NCI-H1694 (cell line): ENCODE measurements around the gene PDCD1LG2.

Experiments used
- DNase-seq: peaks from one replicate; lab custom pipeline; 2025; lab: John Stamatoyannopoulos, UW

PDCD1LG2 gene

GRCh38 chr9:5531101-5531882 is 21.0 kb downstream of the PDCD1LG2 start:
- no peak for DNase-seq

GRCh38 chr9:5532306-5532705 is 22.0 kb downstream of the PDCD1LG2 start:
- DNase-seq: no peak

GRCh38 chr9:5532790-5533189 is 22.5 kb downstream of the PDCD1LG2 start:
- no peak for DNase-seq

- DNase-seq: no peak
These were observed 26.4 kb downstream of the PDCD1LG2 start for GRCh38 chr9:5536684-5537083.

GRCh38 chr9:5543875-5544702 is 33.8 kb downstream of the PDCD1LG2 start:
- DNase-seq: no peak

- DNase-seq: no peak
These were observed 39.6 kb downstream of the PDCD1LG2 start for GRCh38 chr9:5549658-5550650.

GRCh38 chr9:5551368-5552150 is 41.2 kb downstream of the PDCD1LG2 start:
- no peak for DNase-seq

- DNase-seq: no peak
These were observed 42.0 kb downstream of the PDCD1LG2 start for GRCh38 chr9:5552301-5552700.

- DNase-seq: no peak
These were observed 42.9 kb downstream of the PDCD1LG2 start for GRCh38 chr9:5553211-5553610.

- no peak for DNase-seq
These were observed 43.9 kb downstream of the PDCD1LG2 start for GRCh38 chr9:5554254-5554653.

GRCh38 chr9:5556101-5556705 is 45.9 kb downstream of the PDCD1LG2 start:
- no peak for DNase-seq

GRCh38 chr9:5557606-5558587 is 47.6 kb downstream of the PDCD1LG2 start:
- DNase-seq: no peak

- no peak for DNase-seq
These were observed 49.3 kb downstream of the PDCD1LG2 start for GRCh38 chr9:5559659-5560058.

GRCh38 chr9:5560443-5561100 is 50.2 kb downstream of the PDCD1LG2 start:
- no peak for DNase-seq

GRCh38 chr9:5561828-5562488 is 51.6 kb downstream of the PDCD1LG2 start:
- no peak for DNase-seq

- no peak for DNase-seq
These were observed 52.6 kb downstream of the PDCD1LG2 start for GRCh38 chr9:5562806-5563416.

GRCh38 chr9:5563417-5563815 is 53.1 kb downstream of the PDCD1LG2 start:
- no peak for DNase-seq

- no peak for DNase-seq
These were observed 53.6 kb downstream of the PDCD1LG2 start for GRCh38 chr9:5563886-5564285.
